Vagina (tissue), 2 donors: ENCODE data around the gene CEP19.

Experiments used
- POLR2AphosphoS5 ChIP-seq, 2 donors: sonication (generic); formaldehyde crosslinking; IDR thresholded peaks; one replicate each; pipeline ENCODE4 v1.9.0; 2017; ENCODE audit warnings: antibody characterized with exemption in 2 of 2, mild to moderate bottlenecking in 2 of 2, low read depth in 1 of 2; ENCODE audit not compliant: insufficient read depth in 1 of 2
- TF ChIP-seq, protein P1 (sequence below), 3 experiments: fragments of 450-650 bp in 2 of 3; fragments of 200-600 bp in 1 of 3; sonication (generic) in 1 of 3; IDR thresholded peaks; one replicate each; pipeline ENCODE4 v1.5.1; 2017 to 2019; ENCODE audit warnings: antibody characterized with exemption in 3 of 3, mild to moderate bottlenecking in 2 of 3, moderate library complexity in 2 of 3

DNA sequence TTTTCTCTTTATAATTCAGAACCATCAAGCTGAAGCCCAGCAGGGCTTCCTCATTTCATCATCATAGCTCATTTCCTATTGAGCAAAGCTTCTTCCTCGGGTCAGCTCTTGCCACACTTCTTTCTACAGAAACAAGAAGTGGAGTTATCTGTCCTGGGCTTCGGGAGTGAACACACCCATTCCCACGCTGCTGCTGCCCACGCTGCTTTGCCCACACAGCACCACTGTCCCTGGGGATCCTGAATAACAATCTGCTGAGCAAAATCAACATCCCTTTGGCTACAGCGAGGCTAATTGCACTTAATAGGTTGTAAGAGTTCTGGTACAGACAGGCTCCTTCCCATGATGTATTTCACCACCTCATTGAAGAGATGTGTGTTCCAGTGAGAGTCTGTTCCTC, 23.7 kb downstream of the CEP19 start:
- TF ChIP-seq, protein P1, sequence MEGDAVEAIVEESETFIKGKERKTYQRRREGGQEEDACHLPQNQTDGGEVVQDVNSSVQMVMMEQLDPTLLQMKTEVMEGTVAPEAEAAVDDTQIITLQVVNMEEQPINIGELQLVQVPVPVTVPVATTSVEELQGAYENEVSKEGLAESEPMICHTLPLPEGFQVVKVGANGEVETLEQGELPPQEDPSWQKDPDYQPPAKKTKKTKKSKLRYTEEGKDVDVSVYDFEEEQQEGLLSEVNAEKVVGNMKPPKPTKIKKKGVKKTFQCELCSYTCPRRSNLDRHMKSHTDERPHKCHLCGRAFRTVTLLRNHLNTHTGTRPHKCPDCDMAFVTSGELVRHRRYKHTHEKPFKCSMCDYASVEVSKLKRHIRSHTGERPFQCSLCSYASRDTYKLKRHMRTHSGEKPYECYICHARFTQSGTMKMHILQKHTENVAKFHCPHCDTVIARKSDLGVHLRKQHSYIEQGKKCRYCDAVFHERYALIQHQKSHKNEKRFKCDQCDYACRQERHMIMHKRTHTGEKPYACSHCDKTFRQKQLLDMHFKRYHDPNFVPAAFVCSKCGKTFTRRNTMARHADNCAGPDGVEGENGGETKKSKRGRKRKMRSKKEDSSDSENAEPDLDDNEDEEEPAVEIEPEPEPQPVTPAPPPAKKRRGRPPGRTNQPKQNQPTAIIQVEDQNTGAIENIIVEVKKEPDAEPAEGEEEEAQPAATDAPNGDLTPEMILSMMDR (IDR thresholded peaks at IDR 0.05), result no peak
- TF ChIP-seq POLR2AphosphoS5 (IDR thresholded peaks at IDR 0.05; ENCODE audit: insufficient read depth in 1 of 2, low read depth in 1 of 2), result no peak
